NCI-H345 treated with DMSO at 0.1 percent for 48 hours (cell line): ENCODE measurements around the gene KLHL40.

Source experiments
- DNase-seq: peaks from one replicate; lab custom pipeline; 2025; ENCODE audit not compliant: unreplicated experiment; lab: John Stamatoyannopoulos, UW

KLHL40 gene

GRCh38 chr3:42656680-42657610 lies 28.4 kb upstream of the KLHL40 start:
- DNase-seq, result no peak

GRCh38 chr3:42657675-42658074 lies 27.7 kb upstream of the KLHL40 start:
- no peak for DNase-seq

GRCh38 chr3:42658091-42658770 lies 27.1 kb upstream of the KLHL40 start:
- no peak for DNase-seq

GRCh38 chr3:42658771-42659390 lies 26.5 kb upstream of the KLHL40 start:
- no peak for DNase-seq

- DNase-seq, result no peak
Observed at GRCh38 chr3:42659451-42660130, 25.7 kb upstream of the KLHL40 start.

GRCh38 chr3:42660131-42660715 lies 25.1 kb upstream of the KLHL40 start:
- no peak for DNase-seq

- DNase-seq, result no peak
Observed at GRCh38 chr3:42660898-42661297, 24.4 kb upstream of the KLHL40 start.

- DNase-seq, result no peak
Observed at GRCh38 chr3:42661593-42662022, 23.7 kb upstream of the KLHL40 start.

- DNase-seq, result no peak
Observed at GRCh38 chr3:42662037-42662812, 23.1 kb upstream of the KLHL40 start.

- DNase-seq, result no peak
Observed at GRCh38 chr3:42662813-42663535, 22.4 kb upstream of the KLHL40 start.

GRCh38 chr3:42663581-42664437 lies 21.5 kb upstream of the KLHL40 start:
- no peak for DNase-seq

- no peak for DNase-seq
Observed at GRCh38 chr3:42664438-42664803, 20.9 kb upstream of the KLHL40 start.

- DNase-seq, result no peak
Observed at GRCh38 chr3:42665050-42665878, 20.1 kb upstream of the KLHL40 start.

- no peak for DNase-seq
Observed at GRCh38 chr3:42666022-42666421, 19.3 kb upstream of the KLHL40 start.

- no peak for DNase-seq
Observed at GRCh38 chr3:42666577-42666998, 18.7 kb upstream of the KLHL40 start.

- no peak for DNase-seq
Observed at GRCh38 chr3:42667096-42667522, 18.2 kb upstream of the KLHL40 start.

GRCh38 chr3:42667523-42668412 lies 17.6 kb upstream of the KLHL40 start:
- DNase-seq, result peak; percentile 76
